Right lobe of liver (tissue), 4 donors: ENCODE data around the gene MAP4.

ENCODE experiments used
- CTCF ChIP-seq, 4 donors: fragments of 200-600 bp in 3 of 4; fragments of 450-650 bp in 1 of 4; IDR thresholded peaks; one replicate each; pipeline versions ENCODE4 v1.5.1 to v1.8.0; 2016 to 2022; ENCODE audit warnings: antibody characterized with exemption in 4 of 4, mild to moderate bottlenecking in 2 of 4
- POLR2A ChIP-seq: fragments of 450-650 bp; IDR thresholded peaks from one replicate; pipeline ENCODE4 v1.6.1; 2017; ENCODE audit warnings: antibody characterized with exemption, mild to moderate bottlenecking
- donor health status: DM: no; HTN: no; CAD: no.
- donor health status: DM: no; HTN: no; CAD: no.
- donor health status: DM: no; HTN: yes; CAD: no.

DNA sequence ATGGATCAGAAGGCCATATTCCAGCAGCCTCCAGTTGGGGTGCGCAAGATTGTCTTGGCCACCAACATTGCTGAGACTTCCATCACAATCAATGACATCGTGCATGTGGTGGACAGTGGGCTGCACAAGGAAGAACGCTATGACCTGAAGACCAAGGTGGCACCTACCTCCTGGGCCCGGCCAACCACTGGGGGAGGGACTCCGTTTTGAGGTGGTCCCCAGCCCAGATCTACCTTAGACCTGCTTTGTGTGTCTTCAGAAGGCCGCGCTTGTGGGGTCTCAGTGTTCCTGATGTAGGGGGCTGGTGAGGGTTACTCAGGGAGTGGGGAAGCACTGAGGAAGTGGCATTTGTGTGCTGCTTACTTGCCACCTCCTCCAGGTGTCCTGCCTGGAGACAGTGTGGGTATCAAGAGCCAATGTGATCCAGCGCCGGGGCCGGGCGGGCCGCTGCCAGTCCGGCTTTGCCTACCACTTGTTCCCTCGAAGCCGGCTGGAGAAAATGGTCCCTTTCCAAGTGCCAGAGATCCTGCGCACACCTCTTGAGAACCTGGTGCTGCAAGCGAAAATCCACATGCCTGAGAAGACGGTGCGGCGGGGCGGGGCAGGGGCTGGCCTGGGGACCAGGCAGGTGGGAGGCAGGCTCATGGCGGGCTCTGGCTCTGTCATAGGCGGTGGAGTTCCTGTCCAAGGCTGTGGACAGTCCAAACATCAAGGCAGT, 168.3 kb downstream of the MAP4 start:
- no peak for TF ChIP-seq CTCF (IDR thresholded peaks at IDR 0.05)
- no peak for TF ChIP-seq POLR2A
